Activated CD4-positive, alpha-beta memory T cell treated with anti-CD3 and anti-CD28 coated beads, Interleukin-2, amount 10 ng/mL, durations not matched to agents 7 days and 5 days (primary cell): ENCODE measurements around the gene ALG11. TPM values are rescaled to one million over a fixed set of nuclear protein-coding genes. Genes with fewer than 3 reads are reported as not detected.

Experiments
- CTCF ChIA-PET: fragments of 350-600 bp; sonication (Branson Sonifier 250); formaldehyde crosslinking; loops from one replicate; lab custom pipeline; 2021; ENCODE audit warnings: antibody characterized with exemption, inconsistent platforms; lab: Charles Lee
- POLR2A ChIA-PET: fragments of 350-600 bp; sonication (Branson Sonifier 250); formaldehyde crosslinking; loops from one replicate; lab custom pipeline; 2021; ENCODE audit warnings: antibody characterized with exemption; lab: Charles Lee
- DNase-seq: peaks from one replicate; pipeline ENCODE4 v3.0.0-alpha.2; 2020
- H3K27ac Mint-ChIP-seq: one replicate; pipeline ENCODE4 v1.8.0; 2021; ENCODE audit warnings: mild to moderate bottlenecking, mixed read lengths
- H3K27me3 Mint-ChIP-seq: one replicate; pipeline ENCODE4 v1.8.0; 2021; ENCODE audit warnings: mixed read lengths
- H3K36me3 Mint-ChIP-seq: one replicate; pipeline ENCODE4 v1.8.0; 2021; ENCODE audit warnings: low read depth, mixed read lengths
- H3K4me1 Mint-ChIP-seq: one replicate; pipeline ENCODE4 v1.8.0; 2021; ENCODE audit warnings: mixed read lengths
- H3K4me3 Mint-ChIP-seq: one replicate; pipeline ENCODE4 v1.8.0; 2021; ENCODE audit warnings: mild to moderate bottlenecking, mixed read lengths
- H3K9me3 Mint-ChIP-seq: one replicate; pipeline ENCODE4 v1.8.0; 2021; ENCODE audit warnings: mixed read lengths
- total RNA-seq, 2 experiments: library from RNA; stranded (reverse); gene quantifications; one replicate each; pipeline ENCODE4 v1.2.3, GENCODE V29; 2021

The ALG11 gene
- total RNA-seq, 2 experiments from 2014 or later: 24.0 to 28.9 TPM

DNA sequence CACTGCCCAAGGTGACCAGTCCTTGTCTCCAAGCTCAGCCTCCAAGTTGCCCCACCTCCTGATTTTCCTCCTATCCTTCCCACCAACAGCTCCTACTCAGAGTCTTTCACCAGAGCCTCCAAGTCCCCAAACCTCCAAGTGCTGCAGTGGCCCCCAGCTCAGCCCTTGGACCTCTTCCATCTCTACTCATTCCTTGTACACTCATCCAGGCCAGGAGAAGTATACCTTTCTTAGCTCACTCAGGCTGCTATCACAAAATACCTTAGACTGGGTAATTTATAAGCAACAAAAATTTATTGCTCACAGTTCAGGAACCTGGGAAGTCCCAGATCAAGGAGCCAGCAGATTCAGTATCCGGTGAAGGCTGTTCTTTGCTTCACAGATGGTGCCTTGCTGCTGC lies 12.3 kb upstream of the ALG11 start:
- CTCF ChIA-PET: interaction anchor here (0.9 to 2.0 kb wide), 5 partner anchors 9 to 451 kb away, joined by 3 to 7 read pairs (median 4); partner anchors contain the start of gene VPS36
- POLR2A ChIA-PET: no interaction called here
- Mint-ChIP-seq H3K9me3 (no peaks in the 10 kb centered on the region), H3K27ac (no peak overlapping the region), H3K4me3 (no peak overlapping the region), H3K4me1 (peaks cover 2% of the 10 kb centered on the region), H3K36me3 (no peaks in the 10 kb centered on the region), H3K27me3 (peaks cover 26% of the 10 kb centered on the region)
- DNase-seq: no peak

DNA sequence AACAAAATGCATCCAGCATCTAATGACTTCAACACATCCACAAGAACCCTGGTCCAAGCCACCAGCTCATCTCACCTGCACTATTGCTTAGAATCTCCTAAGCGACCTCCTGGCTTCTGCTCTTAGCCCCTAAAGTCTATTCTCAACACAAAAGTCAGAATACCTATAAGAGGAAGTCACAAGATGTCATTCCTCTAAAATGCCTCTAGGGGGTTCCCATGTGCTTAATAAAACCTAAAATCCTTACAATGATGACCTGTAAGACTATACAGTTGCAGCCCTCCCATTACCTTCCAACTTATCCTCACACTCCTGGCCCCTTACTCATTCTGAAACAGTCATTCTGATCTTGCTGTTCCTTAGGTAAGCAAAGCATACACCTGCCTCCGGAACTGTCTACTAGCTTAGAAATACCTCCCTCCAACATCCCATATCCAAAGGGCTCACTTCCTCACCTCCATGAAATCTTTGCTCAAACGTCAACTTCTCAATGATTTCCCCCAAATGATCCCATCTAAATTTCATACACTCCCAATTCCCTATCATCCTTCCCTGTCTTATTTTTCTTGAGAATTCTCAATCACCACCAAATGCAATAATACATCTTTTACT lies 11.0 kb upstream of the ALG11 start:
- POLR2A ChIA-PET: interaction anchor here (1.1 kb wide), 1 partner anchor 11 kb away, joined by 4 read pairs; the partner anchor contains the start of genes ALG11 and ATP7B
- no peaks in the 10 kb centered on the region for H3K36me3 Mint-ChIP-seq
- no peak overlapping the region for H3K27ac Mint-ChIP-seq
- no peaks in the 10 kb centered on the region for H3K9me3 Mint-ChIP-seq
- H3K4me3 Mint-ChIP-seq: no peak overlapping the region
- no peak for DNase-seq
- H3K4me1 Mint-ChIP-seq: no peaks in the 10 kb centered on the region
- CTCF ChIA-PET: interaction anchor here (0.8 to 1.3 kb wide), 8 partner anchors 8 to 140 kb away, joined by 3 to 6 read pairs (median 3); partner anchors contain the start of gene ALG11
- H3K27me3 Mint-ChIP-seq: peaks cover 23% of the 10 kb centered on the region

DNA sequence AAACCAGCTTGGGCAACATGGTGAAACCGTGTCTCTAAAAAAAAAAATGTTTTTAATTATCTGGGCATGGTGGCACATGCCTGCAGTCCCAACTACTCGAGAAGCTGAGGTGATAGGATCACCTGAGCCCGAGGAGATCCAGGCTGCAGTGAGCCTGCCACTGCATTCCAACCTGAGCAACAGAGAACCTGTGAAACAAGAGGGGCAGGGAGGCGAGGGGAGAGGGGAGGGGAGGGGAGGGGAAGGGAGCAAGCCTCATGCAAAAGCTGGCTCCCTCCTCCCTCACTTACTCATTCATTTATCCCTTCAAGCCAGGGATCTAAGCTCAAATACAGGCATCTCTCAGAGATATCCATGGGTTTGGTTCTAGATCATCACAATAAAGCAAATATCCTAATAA lies 9.8 kb upstream of the ALG11 start:
- ChIA-PET CTCF (interaction anchor here (0.8 to 1.7 kb wide), 5 partner anchors 10 to 139 kb away, joined by 3 to 6 read pairs (median 3); partner anchors contain the start of gene ALG11), POLR2A (no interaction called here)
- H3K27me3 Mint-ChIP-seq: peaks cover 27% of the 10 kb centered on the region

DNA sequence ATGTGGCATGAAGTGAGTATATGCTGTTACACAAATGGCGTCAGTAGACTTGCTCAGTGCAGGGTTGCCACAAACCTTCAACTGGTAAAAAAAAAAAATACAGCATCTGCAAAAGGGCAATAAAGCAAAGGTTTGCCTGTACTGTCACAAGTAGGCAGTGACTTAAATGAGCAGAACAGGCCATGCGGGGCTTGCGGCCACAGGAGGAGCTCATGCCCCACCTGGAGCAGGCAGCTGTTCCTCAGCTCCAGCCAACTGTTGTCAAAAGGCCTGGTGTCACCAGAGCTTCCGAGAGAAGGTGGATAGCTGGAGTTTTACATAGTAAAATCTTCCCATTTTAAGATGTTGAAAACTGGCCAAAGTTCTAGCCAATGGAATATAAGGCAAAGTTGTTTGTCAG lies 8.7 kb upstream of the ALG11 start:
- ChIA-PET POLR2A (no interaction called here), CTCF (interaction anchor here (1.1 to 1.5 kb wide), 2 partner anchors 95 to 447 kb away, joined by 3 to 5 read pairs; no protein-coding TSS in a partner anchor)
- Mint-ChIP-seq H3K27ac (no peak overlapping the region), H3K9me3 (no peaks in the 10 kb centered on the region), H3K36me3 (no peaks in the 10 kb centered on the region), H3K4me3 (no peak overlapping the region), H3K27me3 (peaks cover 29% of the 10 kb centered on the region), H3K4me1 (no peaks in the 10 kb centered on the region)
- DNase-seq: no peak

More for the DNA sequence above, 9.8 kb upstream of the ALG11 start:
- no peaks in the 10 kb centered on the region for H3K9me3 Mint-ChIP-seq
- no peak for DNase-seq
- H3K4me3 Mint-ChIP-seq: no peak overlapping the region
- no peaks in the 10 kb centered on the region for H3K4me1 Mint-ChIP-seq
- no peaks in the 10 kb centered on the region for H3K36me3 Mint-ChIP-seq
- H3K27ac Mint-ChIP-seq: no peak overlapping the region

DNA sequence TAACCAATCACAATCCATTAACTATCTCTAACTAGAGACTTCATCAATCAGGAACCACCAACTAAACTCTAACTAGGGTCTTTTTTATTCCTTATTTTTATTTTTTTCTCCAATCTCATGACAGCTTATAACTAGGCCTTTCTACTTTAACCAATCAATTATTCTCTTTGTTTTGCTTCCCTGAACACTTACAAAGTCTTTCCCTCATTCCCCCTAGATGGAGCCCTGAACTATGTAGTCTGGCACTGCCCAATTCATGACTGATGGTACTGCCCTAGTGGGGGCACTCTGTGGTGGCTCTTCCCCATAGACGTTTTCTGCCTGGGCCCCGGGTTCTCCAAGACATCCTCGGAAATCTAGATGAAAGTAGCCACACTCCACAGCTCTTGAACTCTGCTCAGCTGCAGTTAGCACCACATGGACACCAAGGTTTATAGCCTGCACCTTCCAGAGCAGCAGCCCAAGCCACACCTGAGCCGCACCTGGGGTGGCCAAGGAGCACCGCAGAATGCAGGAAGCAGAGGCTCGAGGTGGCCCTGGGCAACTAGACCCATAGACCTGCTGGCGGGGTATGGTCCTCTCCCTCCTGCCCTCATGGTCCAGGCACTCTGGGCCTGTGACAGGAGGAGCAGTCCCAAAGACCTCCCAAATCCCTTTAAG lies 7.6 kb upstream of the ALG11 start:
- Mint-ChIP-seq H3K27me3 (peaks cover 32% of the 10 kb centered on the region), H3K4me3 (no peak overlapping the region), H3K36me3 (no peaks in the 10 kb centered on the region), H3K9me3 (no peaks in the 10 kb centered on the region), H3K27ac (no peak overlapping the region), H3K4me1 (no peaks in the 10 kb centered on the region)
- CTCF ChIA-PET: interaction anchor here (1.1 to 1.5 kb wide), 2 partner anchors 96 to 446 kb away, joined by 3 to 5 read pairs; no protein-coding TSS in a partner anchor
- POLR2A ChIA-PET: interaction anchor here (0.8 kb wide), 1 partner anchor 28 kb away, joined by 5 read pairs; no protein-coding TSS in a partner anchor
- no peak for DNase-seq

DNA sequence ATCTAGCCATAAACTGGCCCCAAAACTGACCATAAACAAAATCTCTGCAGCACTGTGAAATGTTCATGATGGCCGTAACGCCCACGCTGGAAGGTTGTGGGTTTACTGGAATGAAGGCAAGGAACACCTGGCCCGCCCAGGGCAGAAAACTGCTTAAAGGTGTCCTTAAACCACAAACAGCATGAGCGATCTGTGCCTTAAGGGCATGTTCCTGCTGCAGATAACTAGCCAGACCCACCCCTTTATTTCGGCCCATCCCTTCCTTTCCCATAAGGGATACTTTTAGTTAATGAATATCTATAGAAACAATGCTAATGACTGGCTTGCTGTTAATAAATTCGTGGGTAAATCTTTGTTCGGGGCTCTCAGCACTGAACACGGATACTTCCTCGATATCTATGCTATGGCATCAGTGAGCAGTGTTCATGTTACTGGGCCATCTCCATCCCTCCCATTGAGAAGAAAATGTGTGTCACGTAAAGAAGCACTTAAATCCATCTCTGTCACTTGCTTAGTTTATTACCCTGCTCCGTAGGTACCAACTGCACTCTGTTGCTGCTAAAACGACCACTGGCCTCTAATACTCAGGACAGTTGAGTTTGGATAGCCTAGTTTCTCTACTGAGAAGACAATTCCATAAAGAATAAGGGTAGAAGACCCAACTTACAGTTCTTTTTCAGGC lies 6.2 kb upstream of the ALG11 start:
- CTCF ChIA-PET: no interaction called here
- H3K27ac Mint-ChIP-seq: no peak overlapping the region

DNA sequence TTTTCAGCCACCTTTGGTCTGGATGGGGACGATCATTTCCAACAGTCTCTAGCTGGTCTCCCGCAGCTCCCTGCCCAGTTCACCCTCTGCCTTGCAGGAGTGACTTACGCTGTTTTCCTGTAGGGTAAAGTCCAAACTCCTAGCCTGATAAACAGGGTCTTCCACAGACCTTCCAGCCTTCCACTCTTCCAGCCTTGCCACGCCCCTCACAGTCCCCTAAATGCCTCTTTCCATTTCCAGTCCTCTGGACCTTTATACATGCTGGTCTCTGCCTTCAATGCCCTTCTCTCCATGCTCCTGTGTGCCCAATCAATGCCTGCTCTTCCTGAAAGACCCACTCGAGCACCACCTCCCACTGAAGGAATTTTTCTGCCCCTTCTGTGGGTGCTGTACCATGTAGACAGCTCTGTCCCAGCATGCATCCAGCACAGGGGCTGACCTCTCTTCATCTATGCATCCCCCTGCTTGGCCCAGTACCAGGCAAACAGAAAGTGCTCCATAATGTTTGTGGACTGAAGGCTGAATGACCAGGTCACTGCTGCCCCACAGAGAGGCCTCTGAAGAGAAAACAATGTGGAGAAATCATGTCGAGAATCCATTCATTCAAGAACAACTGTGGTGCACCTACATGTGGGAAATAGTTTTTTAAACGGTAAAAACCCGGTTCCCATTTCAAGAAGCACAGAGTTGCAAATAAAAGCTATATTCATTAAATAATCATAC lies 5.5 kb upstream of the ALG11 start:
- ChIA-PET CTCF (no interaction called here), POLR2A (no interaction called here)
- no peaks in the 10 kb centered on the region for H3K36me3 Mint-ChIP-seq
- H3K4me1 Mint-ChIP-seq: peaks cover 6% of the 10 kb centered on the region
- H3K9me3 Mint-ChIP-seq: no peaks in the 10 kb centered on the region
- no peak overlapping the region for H3K4me3 Mint-ChIP-seq
- peaks cover 41% of the 10 kb centered on the region for H3K27me3 Mint-ChIP-seq
- DNase-seq: no peak
- no peak overlapping the region for H3K27ac Mint-ChIP-seq

More for the DNA sequence above, 6.2 kb upstream of the ALG11 start:
- Mint-ChIP-seq H3K36me3 (no peaks in the 10 kb centered on the region), H3K4me3 (no peak overlapping the region), H3K4me1 (peaks cover 3% of the 10 kb centered on the region), H3K9me3 (no peaks in the 10 kb centered on the region), H3K27me3 (peaks cover 37% of the 10 kb centered on the region)
- DNase-seq: no peak
- POLR2A ChIA-PET: no interaction called here

DNA sequence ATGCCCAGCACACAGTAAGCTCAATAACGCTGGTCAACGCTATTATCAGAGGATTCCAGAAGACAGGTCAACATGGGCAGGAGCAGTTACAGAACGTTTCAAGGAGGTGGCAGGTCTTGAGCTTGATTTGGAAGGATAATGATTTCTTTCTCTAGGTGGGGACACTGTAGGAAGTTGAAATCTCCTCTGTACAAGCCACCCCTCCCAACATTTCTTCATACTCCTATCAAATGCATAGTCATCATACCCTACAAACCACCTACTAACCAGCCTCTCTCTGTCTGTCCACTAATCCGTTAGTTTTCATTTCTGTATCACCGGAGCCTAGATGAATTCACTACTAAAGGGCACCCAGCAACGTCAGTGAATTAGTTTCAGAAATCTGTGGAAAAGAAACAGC lies 2.3 kb upstream of the ALG11 start:
- Mint-ChIP-seq H3K36me3 (peaks cover 4% of the 10 kb centered on the region), H3K27ac (no peak overlapping the region), H3K27me3 (peaks cover 41% of the 10 kb centered on the region), H3K4me3 (peak overlapping the region; percentile 1), H3K4me1 (peaks cover 15% of the 10 kb centered on the region), H3K9me3 (no peaks in the 10 kb centered on the region)
- ChIA-PET CTCF (interaction anchor here (0.9 kb wide), 1 partner anchor 9 kb away, joined by 3 read pairs; no protein-coding TSS in a partner anchor), POLR2A (no interaction called here)
- DNase-seq: no peak

DNA sequence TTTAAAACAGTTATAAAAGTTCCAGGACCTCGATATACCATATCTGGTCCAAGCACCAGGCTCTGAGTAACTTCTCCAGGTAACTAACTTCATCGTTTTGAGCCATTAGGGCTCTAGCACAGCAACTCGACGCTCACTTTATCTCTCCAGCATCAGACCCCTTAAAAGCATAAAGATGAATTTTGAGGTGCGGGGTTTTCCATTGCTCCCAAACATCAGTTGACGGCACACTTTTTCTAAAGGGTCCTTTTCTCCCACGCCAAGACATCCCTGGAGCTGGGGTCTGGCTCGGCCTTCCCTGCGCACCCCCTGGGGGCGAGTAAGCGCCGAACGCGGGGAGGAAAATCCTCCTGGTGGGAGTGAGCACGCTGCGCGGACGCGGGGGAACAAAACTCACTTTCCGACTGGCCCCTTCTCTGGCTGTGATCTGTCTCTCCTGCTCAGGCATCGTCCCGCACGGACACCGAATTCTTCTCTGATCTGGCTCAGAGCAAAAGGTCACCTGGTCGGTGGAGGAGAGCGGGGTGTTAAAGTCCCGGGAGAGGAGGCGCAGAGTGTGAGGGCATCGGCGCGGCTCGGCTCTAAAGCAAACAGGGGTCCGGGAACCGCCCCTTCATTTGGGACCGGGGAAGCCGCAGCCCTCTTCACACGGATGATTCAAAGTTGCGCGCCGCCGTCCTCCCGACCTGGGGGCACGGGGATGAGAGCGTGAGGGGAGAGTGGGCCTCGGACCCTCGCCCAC lies 1.1 kb upstream of the ALG11 start, which contains the start of gene ATP7B:
Gene ATP7B, minus strand, starts transcription at position 561 of the 742 bp plus-strand sequence. Its CDS starts 113 bp downstream, at position 448.
- Mint-ChIP-seq H3K4me1 (peaks cover 15% of the 10 kb centered on the region), H3K27me3 (peaks cover 40% of the 10 kb centered on the region), H3K36me3 (peaks cover 12% of the 10 kb centered on the region), H3K9me3 (no peaks in the 10 kb centered on the region), H3K27ac (peak within 1 kb of the TSS; percentile 78), H3K4me3 (peak within 1 kb of the TSS; percentile 98)
- ChIA-PET POLR2A (interaction anchor here (1.9 to 2.7 kb wide), 4 partner anchors 10 to 198 kb away, joined by 4 to 8 read pairs (median 6); no protein-coding TSS in a partner anchor), CTCF (no interaction called here)
- DNase-seq: peak; percentile 23

DNA sequence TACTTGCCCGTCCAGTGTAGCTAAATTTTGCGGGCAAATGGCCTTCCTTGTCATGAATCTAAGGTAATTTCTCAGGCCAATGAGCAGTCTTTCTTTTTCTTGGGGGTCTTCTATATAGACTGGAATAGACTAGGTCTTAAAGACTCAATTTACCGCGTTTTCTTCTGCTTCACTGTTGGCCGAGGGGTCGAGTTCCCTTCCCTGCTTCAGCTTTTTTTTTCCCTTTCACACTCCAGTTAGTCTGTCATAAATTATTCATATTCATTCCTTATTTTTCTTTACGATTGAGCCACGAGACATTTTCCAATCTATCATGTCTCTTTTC lies 276 bp downstream of the ALG11 start:
- POLR2A ChIA-PET: interaction anchor here (0.7 to 2.7 kb wide), 13 partner anchors 10 to 640 kb away, joined by 3 to 8 read pairs (median 4); partner anchors contain the start of genes NEK3 and SUGT1
- no peaks in the 10 kb centered on the region for H3K9me3 Mint-ChIP-seq
- H3K27me3 Mint-ChIP-seq: peaks cover 29% of the 10 kb centered on the region
- peak overlapping the region; percentile 78 for H3K27ac Mint-ChIP-seq
- CTCF ChIA-PET: interaction anchor here (1.3 to 2.0 kb wide), 5 partner anchors 10 to 117 kb away, joined by 3 to 6 read pairs (median 4); no protein-coding TSS in a partner anchor
- peaks cover 15% of the 10 kb centered on the region for H3K4me1 Mint-ChIP-seq
- H3K4me3 Mint-ChIP-seq: peak overlapping the region; percentile 98
- H3K36me3 Mint-ChIP-seq: peaks cover 19% of the 10 kb centered on the region
- DNase-seq: no peak

DNA sequence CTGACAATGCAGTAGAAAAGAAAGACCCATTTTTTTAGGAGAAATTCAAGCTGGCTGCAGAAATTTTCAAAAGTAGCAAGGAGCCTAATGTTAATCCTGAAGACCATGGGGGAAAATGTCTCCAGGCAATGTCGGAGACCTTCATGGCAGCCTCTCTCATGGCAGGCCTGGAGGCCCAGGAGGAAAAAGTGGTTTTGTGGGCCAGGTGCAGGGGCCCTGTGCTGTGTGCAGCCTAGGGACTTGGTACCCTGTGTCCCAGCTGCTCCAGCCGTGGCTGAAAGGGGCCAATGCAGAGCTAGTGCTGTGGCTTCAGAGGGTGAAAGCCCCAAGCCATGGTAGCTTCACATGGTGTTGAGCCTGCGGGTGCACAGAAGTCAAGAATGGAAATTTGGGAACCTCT lies 4.1 kb downstream of the ALG11 start:
- no peak overlapping the region for H3K4me3 Mint-ChIP-seq
- H3K27me3 Mint-ChIP-seq: no peaks in the 10 kb centered on the region
- peaks cover 42% of the 10 kb centered on the region for H3K36me3 Mint-ChIP-seq
- H3K27ac Mint-ChIP-seq: no peak overlapping the region
- H3K9me3 Mint-ChIP-seq: no peaks in the 10 kb centered on the region
- ChIA-PET POLR2A (no interaction called here), CTCF (no interaction called here)
- no peak for DNase-seq
- H3K4me1 Mint-ChIP-seq: peaks cover 10% of the 10 kb centered on the region

DNA sequence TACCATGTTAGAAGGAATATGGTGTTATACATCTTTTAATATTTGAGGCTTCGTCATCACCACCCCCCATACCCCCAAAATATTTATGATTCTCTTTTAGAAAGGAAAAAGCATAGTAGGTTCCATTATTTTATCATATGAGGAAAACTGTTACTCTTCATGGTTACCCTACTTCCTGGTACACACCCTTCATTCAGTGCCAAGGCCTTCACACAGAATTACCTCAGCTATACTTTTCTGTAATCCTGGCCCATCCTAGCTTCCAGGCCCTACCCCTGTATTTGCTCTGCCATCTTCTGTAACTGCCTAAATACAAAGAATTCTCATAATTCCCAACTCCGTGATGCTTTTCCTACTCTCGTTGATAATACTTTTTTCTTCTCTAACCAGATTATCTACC lies 8.0 kb downstream of the ALG11 start:
- Mint-ChIP-seq H3K27ac (no peak overlapping the region), H3K4me3 (no peak overlapping the region), H3K36me3 (peaks cover 57% of the 10 kb centered on the region), H3K9me3 (no peaks in the 10 kb centered on the region), H3K4me1 (peaks cover 2% of the 10 kb centered on the region), H3K27me3 (no peaks in the 10 kb centered on the region)
- ChIA-PET CTCF (no interaction called here), POLR2A (no interaction called here)
- no peak for DNase-seq
